ENCODE data around the gene FCHSD1.

DNA sequence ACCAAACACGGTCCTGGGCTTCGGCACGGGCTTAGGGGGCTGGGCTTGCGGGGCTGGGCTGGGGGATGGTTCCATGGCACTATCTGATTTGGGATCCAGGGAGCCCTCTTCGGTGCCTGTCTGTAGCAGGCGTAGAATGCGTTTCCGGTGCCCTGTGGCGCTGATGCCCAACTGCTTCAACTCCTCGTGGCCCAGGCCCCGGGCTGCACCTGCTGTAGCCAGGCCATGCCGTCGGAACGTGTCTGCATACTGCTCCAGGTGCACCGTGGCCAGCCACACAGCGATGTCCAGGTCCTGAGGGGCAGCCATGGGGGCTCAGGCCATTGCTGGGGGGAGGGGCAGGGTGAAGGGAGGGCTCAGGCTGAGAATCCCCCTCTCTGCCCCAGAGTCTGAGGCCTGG, 29.0 kb upstream of the FCHSD1 start:
- TF ChIP-seq CTCF (IDR thresholded peaks at IDR 0.05) (no peak), POLR2A (IDR thresholded peaks at IDR 0.05) (no peak)

Data from uterus (tissue), 2 donors.